Mucosa of stomach (tissue), 1 donor: ENCODE data around the gene BARHL1.

ENCODE experiments used
- H3K27me3 ChIP-seq: one replicate; pipeline ENCODE4 v1.7.0; 2013; ENCODE audit warnings: mild to moderate bottlenecking, low read length; ENCODE audit not compliant: control insufficient read depth, insufficient read depth
- H3K36me3 ChIP-seq: one replicate; pipeline ENCODE4 v1.7.0; 2013; ENCODE audit warnings: low read length; ENCODE audit not compliant: control insufficient read depth, insufficient read depth
- H3K4me1 ChIP-seq: one replicate; pipeline ENCODE4 v1.7.0; 2013; ENCODE audit warnings: mild to moderate bottlenecking, low read length; ENCODE audit not compliant: control insufficient read depth, insufficient read depth
- H3K4me3 ChIP-seq: one replicate; pipeline ENCODE4 v1.7.0; 2013; ENCODE audit warnings: low read length
- H3K9ac ChIP-seq: one replicate; pipeline ENCODE4 v1.7.0; 2013; ENCODE audit warnings: mild to moderate bottlenecking, low read length, moderate library complexity
- H3K9me3 ChIP-seq: one replicate; pipeline ENCODE4 v1.7.0; 2013; ENCODE audit warnings: mild to moderate bottlenecking, low read length, moderate library complexity; ENCODE audit not compliant: control insufficient read depth
- donor health status: Pancreatic carcinoma.

The BARHL1 gene

GRCh38 chr9:132582276-132582785, at the start of gene BARHL1:
TSS of gene BARHL1 (plus strand) at chr9:132582606. CDS start at chr9:132582798, 192 bp downstream.
- Histone ChIP-seq H3K4me3 (no peak within 1 kb of the TSS), H3K27me3 (peaks cover 96% of the 10 kb centered on the region), H3K9me3 (no peaks in the 10 kb centered on the region), H3K4me1 (peaks cover 6% of the 10 kb centered on the region), H3K36me3 (no peaks in the 10 kb centered on the region), H3K9ac (no peak within 1 kb of the TSS)

GRCh38 chr9:132534832-132535231, 47.6 kb upstream of the BARHL1 start:
- Histone ChIP-seq H3K27me3 (peaks cover 5% of the 10 kb centered on the region), H3K36me3 (no peaks in the 10 kb centered on the region), H3K4me1 (no peaks in the 10 kb centered on the region), H3K9ac (no peak overlapping the region), H3K9me3 (no peaks in the 10 kb centered on the region), H3K4me3 (no peak overlapping the region)

- Histone ChIP-seq H3K4me3 (no peak overlapping the region), H3K9me3 (no peaks in the 10 kb centered on the region), H3K27me3 (peaks cover 4% of the 10 kb centered on the region), H3K4me1 (no peaks in the 10 kb centered on the region), H3K36me3 (no peaks in the 10 kb centered on the region), H3K9ac (no peak overlapping the region)
Measured at GRCh38 chr9:132536124-132536523, 46.3 kb upstream of the BARHL1 start.

- Histone ChIP-seq H3K27me3 (no peaks in the 10 kb centered on the region), H3K4me1 (no peaks in the 10 kb centered on the region), H3K9ac (no peak overlapping the region), H3K4me3 (no peak overlapping the region), H3K9me3 (no peaks in the 10 kb centered on the region), H3K36me3 (no peaks in the 10 kb centered on the region)
Measured at GRCh38 chr9:132537352-132537751, 45.1 kb upstream of the BARHL1 start.

- no peak overlapping the region for H3K9ac ChIP-seq
Measured at GRCh38 chr9:132538071-132538470, 44.3 kb upstream of the BARHL1 start.

GRCh38 chr9:132539096-132539495, 43.3 kb upstream of the BARHL1 start:
- Histone ChIP-seq H3K9me3 (no peaks in the 10 kb centered on the region), H3K27me3 (peaks cover 4% of the 10 kb centered on the region), H3K36me3 (no peaks in the 10 kb centered on the region), H3K4me3 (no peak overlapping the region), H3K4me1 (no peaks in the 10 kb centered on the region), H3K9ac (no peak overlapping the region)

More at GRCh38 chr9:132538071-132538470, 44.3 kb upstream of the BARHL1 start:
- H3K4me3 ChIP-seq, result no peak overlapping the region
- H3K9me3 ChIP-seq, result no peaks in the 10 kb centered on the region
- H3K36me3 ChIP-seq, result no peaks in the 10 kb centered on the region
- no peaks in the 10 kb centered on the region for H3K4me1 ChIP-seq
- peaks cover 1% of the 10 kb centered on the region for H3K27me3 ChIP-seq

- no peaks in the 10 kb centered on the region for H3K9me3 ChIP-seq
- H3K36me3 ChIP-seq, result no peaks in the 10 kb centered on the region
- no peaks in the 10 kb centered on the region for H3K4me1 ChIP-seq
- H3K27me3 ChIP-seq, result peaks cover 15% of the 10 kb centered on the region
- no peak overlapping the region for H3K9ac ChIP-seq
- no peak overlapping the region for H3K4me3 ChIP-seq
Measured at GRCh38 chr9:132541051-132541450, 41.4 kb upstream of the BARHL1 start.

- Histone ChIP-seq H3K9ac (no peak overlapping the region), H3K4me3 (no peak overlapping the region), H3K4me1 (no peaks in the 10 kb centered on the region), H3K27me3 (peaks cover 15% of the 10 kb centered on the region), H3K36me3 (no peaks in the 10 kb centered on the region), H3K9me3 (no peaks in the 10 kb centered on the region)
Measured at GRCh38 chr9:132541870-132542830, 40.3 kb upstream of the BARHL1 start.

GRCh38 chr9:132543251-132543650, 39.2 kb upstream of the BARHL1 start:
- H3K27me3 ChIP-seq, result peaks cover 15% of the 10 kb centered on the region
- H3K9ac ChIP-seq, result no peak overlapping the region
- H3K9me3 ChIP-seq, result no peaks in the 10 kb centered on the region
- no peaks in the 10 kb centered on the region for H3K36me3 ChIP-seq
- H3K4me1 ChIP-seq, result no peaks in the 10 kb centered on the region
- H3K4me3 ChIP-seq, result no peak overlapping the region

GRCh38 chr9:132543960-132544359, 38.4 kb upstream of the BARHL1 start:
- H3K4me1 ChIP-seq, result no peaks in the 10 kb centered on the region
- H3K27me3 ChIP-seq, result peaks cover 15% of the 10 kb centered on the region
- H3K36me3 ChIP-seq, result no peaks in the 10 kb centered on the region
- no peaks in the 10 kb centered on the region for H3K9me3 ChIP-seq
- H3K9ac ChIP-seq, result no peak overlapping the region
- H3K4me3 ChIP-seq, result no peak overlapping the region

- Histone ChIP-seq H3K27me3 (peaks cover 15% of the 10 kb centered on the region), H3K36me3 (no peaks in the 10 kb centered on the region), H3K4me3 (no peak overlapping the region), H3K9ac (no peak overlapping the region), H3K9me3 (no peaks in the 10 kb centered on the region), H3K4me1 (no peaks in the 10 kb centered on the region)
Measured at GRCh38 chr9:132545578-132545977, 36.8 kb upstream of the BARHL1 start.
